HG03045 (cell line): Measurements from ENCODE around the gene RSPRY1.

ENCODE experiments used
- ATAC-seq: cut with Tn5 transposase; IDR thresholded peaks from one replicate; pipeline ENCODE4 v1.9.1; 2021; ENCODE audit warnings: mild to moderate bottlenecking, moderate library complexity; ENCODE audit not compliant: unreplicated experiment

RSPRY1 gene

GRCh38 chr16:57185945-57186871 is at the start of gene RSPRY1, which contains the start of gene PSME3IP1:
Gene RSPRY1, plus strand, starts transcription at chr16:57186329. Its CDS starts 18,330 bp downstream, at chr16:57204659.
Gene PSME3IP1, minus strand, starts transcription at chr16:57186039. Its CDS starts 12,185 bp downstream, at chr16:57173854.
- ATAC-seq, result peak; percentile 89

DNA sequence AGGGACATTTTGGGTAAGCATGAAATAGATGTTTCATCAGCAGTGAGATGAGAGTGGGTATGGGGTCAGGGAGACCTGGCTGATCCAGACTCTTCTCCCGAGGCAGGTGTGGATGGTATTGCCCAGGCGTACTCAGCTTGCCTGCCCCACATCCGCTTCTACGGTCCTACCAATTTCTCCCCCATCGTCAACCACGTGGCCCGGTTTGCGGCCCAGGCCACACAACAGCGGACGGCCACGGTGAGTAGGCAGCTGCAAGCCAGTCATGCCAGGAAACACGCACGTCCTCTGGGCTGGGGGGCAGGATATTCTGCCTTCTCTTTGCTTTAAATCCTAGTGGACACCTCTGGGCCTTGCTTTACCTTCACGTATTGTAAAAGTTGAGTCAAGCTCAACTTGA is 49.1 kb upstream of the RSPRY1 start:
- no peak for ATAC-seq

- ATAC-seq, result no peak
Measured at GRCh38 chr16:57137566-57138273, 48.4 kb upstream of the RSPRY1 start.

GRCh38 chr16:57138281-57138935 is 47.7 kb upstream of the RSPRY1 start:
- ATAC-seq, result no peak

GRCh38 chr16:57140931-57141668 is 45.0 kb upstream of the RSPRY1 start:
- no peak for ATAC-seq

DNA sequence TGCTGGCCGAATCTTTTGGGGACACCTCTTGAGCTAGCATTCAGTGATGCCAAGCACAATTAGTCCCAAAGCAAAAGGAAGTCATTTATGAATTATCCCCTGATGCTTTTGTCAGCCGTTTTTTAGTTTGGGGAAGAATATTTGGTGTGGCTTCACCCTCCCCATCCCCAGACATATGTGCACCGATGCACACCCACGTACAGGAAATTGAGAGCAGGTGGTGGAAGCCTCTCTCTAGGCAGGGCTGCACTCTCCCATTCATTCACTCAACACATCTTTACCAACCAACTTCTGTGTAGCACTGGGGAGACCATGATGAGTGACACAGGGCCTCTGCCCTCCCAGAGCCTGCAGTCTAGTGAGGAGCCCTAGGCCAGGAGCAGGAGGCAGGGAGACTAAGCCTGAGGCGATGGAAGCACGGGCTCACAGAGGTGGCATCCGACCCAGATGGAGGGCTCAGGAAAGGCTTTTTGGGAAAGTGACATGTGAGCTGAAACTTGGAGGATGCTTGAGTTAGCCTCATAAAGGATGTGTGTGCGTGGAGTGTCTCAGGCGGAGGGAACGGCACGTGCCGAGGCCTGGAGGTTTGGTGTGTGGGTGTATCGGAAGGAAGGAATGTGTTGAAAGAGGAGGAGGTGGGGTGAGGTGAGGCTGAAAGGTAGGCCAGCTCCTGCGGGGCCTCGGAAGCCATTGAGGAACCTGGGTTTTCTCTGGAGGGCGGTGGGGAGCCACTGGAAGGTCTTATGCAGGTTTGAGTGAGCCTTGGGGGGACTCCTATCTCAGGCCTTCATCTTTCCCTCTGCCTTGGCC is 44.1 kb upstream of the RSPRY1 start:
- no peak for ATAC-seq

GRCh38 chr16:57143149-57143921 is 42.8 kb upstream of the RSPRY1 start:
- no peak for ATAC-seq

DNA sequence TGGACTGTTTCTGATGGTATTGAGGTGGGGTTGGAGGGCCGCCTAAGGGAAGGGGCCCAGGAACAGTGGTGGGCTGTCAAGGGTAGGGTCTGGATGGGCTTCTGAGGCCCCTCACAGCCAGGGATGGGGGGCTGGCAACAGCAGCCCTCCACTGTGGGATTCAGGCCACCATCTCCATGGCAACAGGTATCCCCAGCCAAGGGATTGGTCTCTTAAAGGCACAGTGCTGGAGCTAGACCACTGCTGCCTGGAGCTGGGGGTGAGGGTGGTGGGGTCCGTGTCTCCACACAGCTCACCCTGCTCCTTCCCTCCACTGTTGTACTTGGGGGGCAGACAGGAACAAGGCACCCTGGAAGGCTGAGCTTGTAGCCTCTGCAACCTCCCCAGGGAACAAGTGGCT is 42.1 kb upstream of the RSPRY1 start:
- no peak for ATAC-seq

DNA sequence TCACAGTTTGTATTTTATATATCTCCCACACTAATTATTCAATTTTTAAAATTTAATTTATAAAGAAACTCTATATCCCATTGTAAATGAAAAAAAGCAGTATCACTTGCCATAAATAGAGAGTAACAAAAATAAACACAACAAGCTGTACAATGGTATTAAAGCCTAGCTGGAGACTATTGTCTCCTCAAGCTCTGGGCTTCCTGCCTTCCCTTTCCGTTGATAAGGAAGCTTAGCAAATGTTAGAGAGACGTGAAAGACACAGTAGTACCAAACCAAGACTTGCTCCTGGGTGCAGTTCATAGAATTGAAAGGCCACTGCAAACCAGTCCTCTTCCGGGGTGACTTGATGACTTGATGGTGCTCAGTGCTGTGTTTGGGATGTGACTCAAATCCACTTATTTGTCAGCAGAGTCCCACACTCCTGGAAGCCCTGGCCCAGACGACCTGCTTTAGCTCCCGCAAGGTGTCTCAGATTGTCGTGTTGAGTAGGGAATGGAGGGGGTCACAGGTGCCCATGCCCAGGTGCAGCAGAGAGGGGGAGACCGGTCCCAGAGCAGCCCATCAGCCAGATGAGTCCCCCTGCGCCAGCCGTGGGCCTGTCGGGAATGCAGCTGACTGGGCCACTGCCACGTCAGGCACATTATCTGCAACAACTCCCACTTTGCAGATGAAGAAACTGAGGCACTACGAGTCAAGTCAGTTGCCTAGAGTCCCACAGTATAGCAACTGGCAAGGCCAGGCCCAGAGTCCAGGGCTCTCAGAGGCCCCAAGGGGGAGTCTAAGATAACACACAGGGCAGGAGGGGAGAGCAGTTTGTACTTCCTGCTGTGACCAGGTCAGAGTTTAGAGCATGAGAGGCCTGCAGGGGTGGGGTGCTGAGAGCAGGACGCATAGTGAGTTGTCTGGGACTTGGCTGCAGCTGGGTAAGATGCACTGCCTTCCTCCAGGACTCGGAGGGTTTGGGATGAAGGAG is 40.8 kb upstream of the RSPRY1 start:
- no peak for ATAC-seq

DNA sequence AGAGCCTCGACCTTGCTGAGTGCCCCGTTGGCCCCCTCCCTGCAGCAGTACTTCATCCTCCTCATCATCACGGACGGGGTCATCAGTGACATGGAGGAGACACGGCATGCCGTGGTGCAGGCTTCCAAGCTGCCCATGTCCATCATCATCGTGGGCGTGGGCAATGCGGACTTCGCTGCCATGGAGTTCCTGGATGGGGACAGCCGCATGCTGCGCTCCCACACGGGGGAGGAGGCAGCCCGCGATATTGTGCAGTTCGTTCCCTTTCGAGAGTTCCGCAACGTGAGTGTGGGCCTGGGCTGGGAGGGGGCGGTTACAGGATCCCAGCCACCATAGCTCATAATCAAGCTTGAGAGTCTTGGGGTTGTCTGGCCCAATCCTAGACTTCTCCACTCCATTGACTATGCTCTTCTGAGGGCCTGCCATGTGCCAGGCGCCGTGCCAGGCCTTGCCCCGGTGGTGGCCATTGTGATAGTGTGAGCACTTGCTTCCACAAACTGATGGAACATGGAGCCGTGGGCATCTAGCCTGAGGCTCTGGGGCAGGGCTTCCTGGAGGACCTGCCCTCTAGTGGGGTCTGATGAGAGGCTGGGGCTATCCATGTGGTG is 40.0 kb upstream of the RSPRY1 start:
- ATAC-seq, result no peak

GRCh38 chr16:57146735-57147134 is 39.4 kb upstream of the RSPRY1 start:
- no peak for ATAC-seq

GRCh38 chr16:57147381-57148221 is 38.5 kb upstream of the RSPRY1 start:
- ATAC-seq, result no peak

DNA sequence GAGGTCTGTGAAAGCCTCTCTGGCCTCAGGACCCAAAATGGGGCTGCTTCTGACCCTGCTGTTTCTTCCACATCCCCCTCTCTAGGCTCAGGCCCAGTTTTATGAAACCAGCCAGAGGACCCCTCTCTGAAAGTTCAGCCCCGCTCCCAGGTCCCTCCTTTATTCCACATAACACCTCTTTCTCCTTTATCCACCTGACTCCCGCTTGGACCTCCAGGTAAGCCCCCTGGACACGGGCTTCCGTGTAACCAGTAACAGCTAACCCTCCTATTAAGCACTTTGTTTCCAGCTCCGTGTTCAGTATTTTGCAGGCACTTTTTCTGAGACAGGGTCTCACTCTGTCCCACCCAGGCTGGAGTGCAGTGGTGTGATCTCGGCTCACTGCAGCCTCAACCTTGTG is 37.6 kb upstream of the RSPRY1 start:
- ATAC-seq, result no peak

- no peak for ATAC-seq
Measured at GRCh38 chr16:57149391-57149790, 36.7 kb upstream of the RSPRY1 start.

GRCh38 chr16:57150682-57151330 is 35.3 kb upstream of the RSPRY1 start:
- ATAC-seq, result no peak

DNA sequence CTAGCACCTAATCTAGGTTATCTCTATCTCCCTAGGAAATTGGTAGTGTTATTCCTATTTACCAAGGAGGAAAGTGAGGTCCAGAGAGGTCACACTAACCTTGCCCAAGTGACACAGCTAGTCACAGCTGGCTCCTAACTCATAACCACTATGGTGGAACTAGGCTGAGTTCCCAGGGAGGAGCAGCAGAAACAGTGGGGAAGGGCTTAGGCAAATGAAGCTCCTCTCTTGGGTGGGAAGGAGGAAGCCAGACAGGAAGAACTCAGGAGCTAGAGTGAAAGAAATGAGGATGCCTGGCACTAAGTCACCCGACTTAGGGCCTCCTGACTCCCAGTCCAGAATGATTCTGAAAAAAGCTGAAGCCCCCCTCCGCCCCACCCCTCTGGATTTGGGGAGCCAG is 34.8 kb upstream of the RSPRY1 start:
- ATAC-seq, result no peak
